NCI-H69 (cell line): ENCODE results near the gene LILRA6.
"Not testable (repeated sequence)": the region's sequence is repeated elsewhere in the genome, so short reads cannot be mapped to it uniquely, and the experiment has no call there.

Source experiments
- DNase-seq: peaks from one replicate; lab custom pipeline; 2025; lab: John Stamatoyannopoulos, UW

Gene LILRA6

DNA sequence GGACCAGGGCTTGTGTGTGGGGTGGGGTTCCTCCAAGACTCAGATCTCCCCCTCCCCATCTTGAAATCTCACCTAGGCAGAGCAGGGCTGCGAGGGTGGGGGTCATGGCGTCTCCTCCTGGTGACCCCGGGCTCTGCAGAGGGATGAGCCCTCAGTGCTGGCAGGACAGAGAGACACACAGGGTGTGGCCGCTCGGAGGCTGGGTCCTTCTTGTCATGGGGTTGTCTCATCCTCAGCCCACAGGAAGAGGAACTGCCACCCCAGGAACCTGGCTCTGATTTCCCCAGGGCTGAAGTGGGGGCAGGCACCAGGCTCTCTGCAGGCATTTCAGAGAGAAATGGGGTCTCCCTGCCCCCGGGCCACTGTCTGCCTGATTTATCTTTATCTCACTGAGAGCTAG lies at the start of gene LILRA6:
TSS of gene LILRA6 (minus strand) at position 145 of the 400 bp plus-strand sequence.
- not testable (repeated sequence) for DNase-seq

DNA sequence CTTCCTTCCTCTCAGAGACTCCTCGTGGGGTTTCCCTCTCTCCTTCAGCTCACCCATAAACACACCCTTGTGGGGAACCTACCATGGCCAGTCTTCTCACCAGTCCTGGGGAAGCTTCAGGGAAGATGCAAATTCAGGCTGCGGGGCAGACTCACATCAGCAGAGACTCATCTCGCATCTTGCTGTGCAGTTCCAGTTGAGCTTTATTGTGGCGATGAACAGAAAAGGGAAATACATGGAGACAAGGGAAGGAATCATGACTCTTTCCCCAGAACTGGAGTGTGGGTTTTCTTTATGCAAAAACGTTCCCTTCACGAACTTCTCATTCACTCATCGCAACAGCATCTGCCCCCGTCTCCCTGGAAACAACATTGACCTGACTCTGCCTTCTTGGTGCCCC lies 46.6 kb upstream of the LILRA6 start:
- DNase-seq, result not testable (repeated sequence)

DNA sequence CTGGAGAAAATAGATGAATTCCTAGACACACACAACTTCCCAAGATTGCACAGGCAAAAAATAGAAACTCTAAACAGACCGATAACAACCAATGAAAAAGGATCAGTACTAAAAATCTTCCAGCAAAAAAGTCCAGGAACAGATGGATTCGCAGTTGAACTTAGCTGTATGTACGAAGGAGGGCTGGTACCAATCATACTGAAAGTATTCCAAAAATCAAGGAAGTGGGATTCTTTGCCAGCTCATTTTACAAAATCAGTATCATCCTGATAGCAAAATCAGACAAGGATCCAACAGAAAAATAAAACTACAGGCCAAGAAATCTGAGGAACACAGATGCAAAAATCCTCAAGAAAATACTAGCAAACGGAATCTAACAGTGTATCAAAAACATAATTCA lies 44.9 kb upstream of the LILRA6 start:
- DNase-seq, result no peak

DNA sequence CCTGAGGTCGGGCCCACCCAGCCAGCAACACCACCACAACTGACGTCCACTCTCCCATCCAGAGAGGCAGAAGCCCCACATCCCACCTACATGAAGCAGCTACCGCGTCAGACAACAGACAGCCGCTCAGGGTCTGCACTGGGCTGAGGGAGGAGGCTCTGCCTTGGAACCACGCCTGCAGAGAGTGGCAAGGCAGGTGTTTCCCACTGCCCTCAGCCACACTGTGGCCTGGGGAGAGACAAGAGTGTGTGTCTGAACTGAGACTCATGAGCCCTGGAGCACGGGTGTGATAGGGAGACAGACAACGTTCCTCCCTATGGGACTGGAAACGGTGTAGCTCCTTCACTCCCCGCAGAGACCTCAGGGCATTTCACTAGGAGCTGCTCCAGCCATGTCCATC lies 43.7 kb upstream of the LILRA6 start:
- not testable (repeated sequence) for DNase-seq

GRCh38 chr19:54285427-54286056 lies 43.0 kb upstream of the LILRA6 start:
- not testable (repeated sequence) for DNase-seq

GRCh38 chr19:54282686-54283470 lies 40.3 kb upstream of the LILRA6 start:
- no peak for DNase-seq

- not testable (repeated sequence) for DNase-seq
These were observed 39.1 kb upstream of the LILRA6 start for GRCh38 chr19:54281729-54282075.

DNA sequence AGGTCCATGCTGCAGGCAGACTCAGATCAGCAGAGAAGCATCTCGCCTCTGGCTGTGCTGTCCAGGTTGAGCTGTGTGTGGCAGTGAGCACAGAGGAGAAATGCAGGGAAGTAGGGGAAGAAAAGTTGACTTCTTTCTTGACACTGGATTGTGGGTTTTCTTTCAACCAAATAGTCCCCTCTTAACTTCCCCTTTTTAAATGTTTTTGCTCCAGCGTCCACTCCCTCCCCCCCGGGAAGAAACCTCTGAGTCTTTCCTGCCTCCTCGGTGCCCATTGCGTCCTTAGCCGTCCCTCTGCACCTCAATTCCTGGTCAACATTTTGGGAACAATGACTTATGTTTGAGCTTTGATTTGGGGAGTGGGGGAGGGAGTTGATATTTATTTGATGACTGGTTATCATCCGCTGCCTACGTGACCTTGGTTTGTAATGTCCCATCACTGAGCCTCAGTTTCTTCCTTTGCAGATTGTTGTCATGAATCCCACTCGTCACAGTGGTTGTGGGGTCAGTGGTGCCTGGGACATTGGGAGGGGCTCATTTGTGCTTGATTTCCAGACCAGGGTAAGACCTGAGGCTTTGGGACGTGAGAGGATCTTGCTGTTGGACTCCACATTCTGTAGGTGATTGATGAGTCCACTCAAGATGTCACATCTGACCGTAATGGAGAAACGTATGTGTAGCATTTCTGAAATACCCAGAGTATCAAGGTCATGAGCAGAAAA lies 38.6 kb upstream of the LILRA6 start, which contains the start of gene LILRB2:
TSS of gene LILRB2 (minus strand) at position 104 of the 722 bp plus-strand sequence. CDS start 614 bp downstream, outside the sequence.
- DNase-seq, result no peak

DNA sequence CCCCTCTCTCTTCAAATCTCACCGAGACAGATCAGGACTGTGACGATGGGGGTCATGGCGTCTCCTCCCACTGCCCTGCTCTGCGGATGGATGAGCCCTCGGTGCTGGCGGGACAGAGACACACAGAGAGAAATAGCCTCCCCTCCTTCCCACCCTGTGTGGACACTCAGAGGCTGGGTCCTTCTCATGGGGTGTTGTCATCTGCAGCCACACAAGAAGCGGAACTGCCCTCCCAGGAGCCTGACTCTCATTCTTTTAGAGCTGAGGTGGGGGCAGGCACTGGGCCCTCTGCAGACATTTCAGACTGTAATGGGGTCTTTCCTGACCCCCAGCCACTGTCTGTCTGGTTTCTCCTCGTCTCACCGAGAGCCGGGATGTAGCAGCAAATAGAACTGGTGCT lies 37.9 kb upstream of the LILRA6 start:
- DNase-seq, result not testable (repeated sequence)

- DNase-seq, result not testable (repeated sequence)
These were observed 37.4 kb upstream of the LILRA6 start for GRCh38 chr19:54280025-54280424.

DNA sequence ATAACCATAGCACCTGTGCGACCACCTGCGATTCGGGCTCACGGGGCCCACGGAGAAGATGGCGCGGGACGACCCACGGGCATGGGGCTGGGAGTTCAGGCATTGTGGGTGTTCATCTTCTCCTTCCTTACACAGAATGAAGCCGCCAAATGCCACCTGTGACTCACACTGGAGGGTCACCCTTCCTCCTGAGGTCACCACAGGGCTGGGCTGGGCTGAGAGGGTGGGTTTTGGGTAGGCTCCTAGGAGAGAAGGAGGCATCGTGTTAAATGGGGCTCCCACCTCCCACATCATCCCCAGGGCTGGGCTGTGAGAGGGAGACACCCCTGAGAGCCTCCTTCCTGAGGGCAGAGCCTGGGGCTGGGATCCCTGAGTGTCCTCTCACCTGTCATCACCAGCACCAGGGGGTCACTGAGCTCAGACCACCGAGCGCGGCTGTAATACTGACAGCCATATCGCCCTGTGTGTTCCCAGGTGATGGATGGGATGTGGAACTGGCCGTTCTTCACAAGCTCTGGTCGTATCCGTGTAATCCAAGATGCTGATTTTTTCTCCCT lies 36.9 kb upstream of the LILRA6 start:
- no peak for DNase-seq

DNA sequence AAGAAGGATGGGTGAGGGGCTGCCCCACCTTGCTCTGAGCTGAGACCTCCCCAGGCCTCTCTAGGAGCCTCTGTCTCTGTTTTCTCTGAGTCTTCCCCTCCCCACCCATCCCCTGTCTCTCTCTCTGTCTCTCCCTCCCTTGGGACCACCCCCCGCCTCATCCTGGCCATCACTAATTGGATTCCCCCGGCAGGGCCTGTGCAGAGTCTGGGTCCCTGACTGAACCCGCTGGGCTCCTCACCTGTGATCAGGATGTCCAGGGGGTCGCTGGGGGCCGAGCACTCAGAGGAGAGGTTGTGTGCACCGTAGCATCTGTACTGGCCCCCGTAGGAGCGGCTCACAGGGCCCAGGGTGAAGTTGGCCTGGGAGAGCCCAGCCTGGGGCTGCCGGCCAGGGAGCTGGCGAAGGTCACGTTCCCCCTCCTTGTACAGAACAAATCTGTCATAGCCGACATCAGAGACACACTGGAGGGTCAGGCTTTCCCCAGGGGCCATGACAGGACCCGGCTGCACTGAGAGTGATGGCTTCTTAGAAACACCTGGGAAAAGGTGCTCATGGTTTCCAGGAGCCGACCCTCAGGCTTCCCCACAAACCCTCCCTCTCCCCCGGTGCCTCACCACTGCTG lies 36.1 kb upstream of the LILRA6 start:
- not testable (repeated sequence) for DNase-seq

DNA sequence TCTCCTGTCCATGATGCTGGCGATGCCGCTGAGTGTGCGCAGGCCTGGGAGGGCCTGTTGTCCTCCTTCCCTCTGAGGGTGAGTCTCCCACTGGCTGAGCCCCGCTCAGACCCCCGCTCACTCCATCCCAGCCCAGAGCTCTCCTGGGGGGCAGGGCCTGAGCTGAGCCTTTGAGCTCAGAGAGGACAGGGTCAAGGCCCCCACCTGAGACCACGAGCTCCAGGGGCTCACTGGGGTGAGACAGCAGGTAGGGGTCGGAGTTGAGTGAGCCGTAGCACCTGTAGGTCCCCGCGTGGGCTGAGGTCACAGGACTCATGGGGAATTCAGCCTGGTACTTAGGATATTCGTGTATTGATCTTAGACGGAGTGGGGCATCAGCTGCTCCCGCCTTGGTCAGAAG lies 35.5 kb upstream of the LILRA6 start:
- DNase-seq, result not testable (repeated sequence)

DNA sequence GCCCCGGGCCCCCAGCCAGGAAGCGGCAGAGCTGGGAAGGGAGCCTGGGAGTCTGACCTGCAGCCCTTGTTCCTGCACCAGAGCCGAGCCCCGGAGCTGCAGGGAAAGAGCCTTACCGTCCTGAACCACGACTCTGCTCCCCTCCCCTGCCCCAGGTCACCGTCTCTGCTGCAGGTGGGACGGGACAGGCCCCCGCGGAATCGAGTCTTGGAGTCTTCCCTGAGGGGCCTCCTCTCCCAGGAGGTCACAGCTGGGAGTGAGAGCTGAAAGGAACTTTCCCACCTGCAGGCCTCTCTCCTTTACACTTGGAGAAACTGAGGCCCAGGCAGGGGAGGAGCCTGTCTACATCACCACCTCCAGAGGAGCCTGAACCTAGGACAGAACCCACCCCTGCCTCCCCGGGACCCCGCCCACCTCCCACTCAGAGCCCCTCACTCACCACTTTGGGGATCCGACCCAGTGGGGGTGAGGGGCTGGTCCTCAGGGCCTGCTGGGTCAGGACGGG lies 34.6 kb upstream of the LILRA6 start:
- DNase-seq, result not testable (repeated sequence)

GRCh38 chr19:54275951-54276350 lies 33.4 kb upstream of the LILRA6 start:
- no peak for DNase-seq

DNA sequence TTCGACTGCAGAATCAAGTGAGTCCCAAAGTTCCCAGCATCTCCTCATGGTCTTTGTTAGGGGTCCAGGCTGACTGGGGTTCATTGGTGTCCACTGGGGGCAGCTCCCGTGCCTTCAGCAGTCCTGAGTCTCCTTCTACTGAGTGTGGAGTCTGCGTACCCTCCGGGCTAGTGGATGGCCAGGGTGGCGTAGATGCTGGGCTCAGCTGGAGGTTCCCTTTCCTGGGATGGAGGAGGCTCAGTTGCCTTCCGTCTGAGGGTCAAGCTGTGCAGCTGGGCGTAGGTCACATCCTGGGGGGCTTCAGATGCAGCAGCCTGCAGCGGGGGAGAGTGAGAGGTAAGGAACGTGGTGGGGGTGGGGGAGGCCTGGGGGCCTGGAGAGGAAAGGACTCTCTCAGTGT lies 31.9 kb upstream of the LILRA6 start:
- DNase-seq, result not testable (repeated sequence)

- no peak for DNase-seq
These were observed 31.2 kb upstream of the LILRA6 start for GRCh38 chr19:54273821-54274220.

DNA sequence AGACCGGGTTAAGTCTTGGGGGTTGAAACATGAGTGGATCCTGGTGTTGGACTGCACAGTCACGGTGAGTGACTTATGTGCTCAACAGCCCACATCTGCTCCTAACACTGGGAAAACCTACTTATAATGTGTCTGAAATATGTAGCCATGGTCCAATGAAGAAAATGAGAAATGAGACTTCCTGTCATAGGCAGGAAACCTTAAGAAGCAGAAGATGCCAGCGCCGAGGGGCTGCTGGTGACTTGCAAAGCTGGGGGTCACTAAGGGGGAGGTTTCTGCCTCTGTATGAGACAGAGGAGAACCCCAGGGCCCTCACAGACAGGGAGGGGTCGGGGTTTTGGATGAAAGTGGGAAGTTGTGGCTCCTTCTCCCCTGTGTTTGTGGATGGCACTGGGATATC lies 29.6 kb upstream of the LILRA6 start:
- not testable (repeated sequence) for DNase-seq

DNA sequence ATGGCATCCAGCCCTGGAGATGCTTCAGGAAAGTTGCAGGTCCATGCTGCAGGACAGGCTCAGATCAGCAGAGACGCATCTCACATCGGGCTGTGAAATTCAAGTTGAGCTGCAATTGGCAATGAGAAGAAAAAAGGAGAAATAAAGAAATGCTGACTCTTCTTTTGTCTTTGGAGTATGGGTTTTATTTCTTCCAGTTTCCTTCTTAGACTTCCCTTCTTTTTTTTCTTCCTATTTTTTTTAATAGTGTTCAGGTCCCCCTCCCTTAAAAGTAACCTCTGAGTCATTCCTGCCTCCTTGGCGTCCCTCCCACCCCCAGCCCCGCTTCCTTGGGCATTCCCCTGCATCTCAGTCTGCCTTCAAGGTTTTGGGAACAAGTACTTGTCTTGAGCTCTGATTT lies 29.0 kb upstream of the LILRA6 start:
- DNase-seq, result not testable (repeated sequence)

DNA sequence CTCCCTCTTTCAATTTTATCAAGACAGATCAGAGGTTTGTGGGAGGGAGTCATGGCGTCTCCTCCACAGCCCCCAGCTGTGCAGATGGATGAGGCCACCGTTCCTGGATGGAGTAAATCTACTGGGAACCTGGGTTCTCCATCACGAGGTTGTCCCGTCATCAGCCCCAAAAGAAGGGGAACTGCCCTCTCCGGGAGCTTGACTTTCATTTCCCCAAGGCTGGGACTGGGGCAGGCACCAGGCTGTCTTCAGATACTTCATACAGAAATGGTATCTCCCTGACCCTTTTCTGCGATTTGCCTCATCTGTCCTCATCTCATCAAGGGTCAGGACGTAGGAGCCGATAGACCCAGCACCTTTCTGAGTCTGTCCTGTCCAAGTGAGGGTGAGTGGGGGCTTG lies 28.5 kb upstream of the LILRA6 start:
- no peak for DNase-seq

DNA sequence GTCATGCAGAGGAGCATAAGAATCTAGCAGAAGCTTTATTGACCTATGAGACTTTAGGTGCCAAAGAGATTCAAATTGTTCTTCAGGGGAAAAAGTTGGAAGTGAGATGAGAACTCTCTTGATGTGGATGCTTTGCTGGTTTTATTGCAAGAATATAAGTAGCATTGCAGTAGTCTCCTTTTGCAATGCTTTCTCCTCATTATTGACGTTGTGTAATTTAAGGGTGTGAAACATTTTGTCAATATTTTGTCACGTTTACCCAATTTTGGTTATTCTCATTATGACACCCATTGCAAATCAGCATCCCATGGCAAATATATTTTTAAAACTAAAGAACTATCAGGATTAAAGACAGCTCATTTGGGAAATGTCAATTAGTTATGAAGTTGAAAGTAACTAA lies 26.3 kb upstream of the LILRA6 start:
- no peak for DNase-seq

- DNase-seq, result peak; percentile 73
These were observed 23.5 kb upstream of the LILRA6 start for GRCh38 chr19:54266133-54266532.
